OCI-LY1 (cell line): ENCODE measurements around the gene NRAS.

ENCODE experiments used
- H2AFZ ChIP-seq: fragments of 200-600 bp; sonication (generic), shearing (Covaris generic); 2 replicates; pipeline ENCODE4 v1.6.0; 2014; ENCODE audit warnings: antibody characterized with exemption, mild to moderate bottlenecking, low read length
- H3F3A ChIP-seq: fragments of 200-600 bp; sonication (generic), shearing (Covaris generic); 2 replicates; pipeline ENCODE4 v1.6.0; 2014; ENCODE audit warnings: mild to moderate bottlenecking, antibody characterized with exemption, low read length, moderate library complexity; ENCODE audit not compliant: insufficient read depth
- H3K27ac ChIP-seq: fragments of 200-600 bp; sonication (generic); 2 replicates; pipeline ENCODE4 v1.5.1; 2014; ENCODE audit warnings: low read length, mixed run types, mild to moderate bottlenecking, low read depth; ENCODE audit not compliant: poor library complexity, severe bottlenecking
- H3K27me3 ChIP-seq: fragments of 200-600 bp; sonication (generic); 2 replicates; pipeline ENCODE4 v1.6.0; 2014; ENCODE audit warnings: antibody characterized with exemption, mild to moderate bottlenecking, low read length, moderate library complexity; ENCODE audit not compliant: insufficient read depth
- H3K36me3 ChIP-seq: fragments of 200-600 bp; sonication (generic); 2 replicates; pipeline ENCODE4 v1.6.1; 2014; ENCODE audit warnings: mild to moderate bottlenecking, antibody characterized with exemption, low read length, moderate library complexity, mixed read lengths; ENCODE audit not compliant: insufficient read depth
- H3K4me1 ChIP-seq: fragments of 200-600 bp; sonication (generic); 2 replicates; pipeline ENCODE4 v1.5.1; 2014; ENCODE audit warnings: mild to moderate bottlenecking, low read length, moderate library complexity; ENCODE audit not compliant: insufficient read depth, severe bottlenecking
- H3K4me2 ChIP-seq: fragments of 200-600 bp; sonication (generic), shearing (Covaris generic); 2 replicates; pipeline ENCODE4 v1.6.1; 2014; ENCODE audit warnings: low read length
- H3K4me3 ChIP-seq: fragments of 200-600 bp; sonication (generic); 2 replicates; pipeline ENCODE4 v1.5.1; 2014; ENCODE audit warnings: low read length, low read depth, mild to moderate bottlenecking, mixed read lengths; ENCODE audit not compliant: poor library complexity, severe bottlenecking
- H3K79me2 ChIP-seq: fragments of 200-600 bp; shearing (Covaris generic); 2 replicates; pipeline ENCODE4 v1.6.1; 2016; ENCODE audit warnings: mixed run types, low read length, mixed read lengths; ENCODE audit not compliant: insufficient read depth
- H3K9ac ChIP-seq: fragments of 200-600 bp; sonication (generic), shearing (Covaris generic); 2 replicates; pipeline ENCODE4 v1.6.1; 2014; ENCODE audit warnings: mild to moderate bottlenecking, low read length, mixed read lengths
- H3K9me2 ChIP-seq: fragments of 200-600 bp; sonication (generic), shearing (Covaris generic); 2 replicates; pipeline ENCODE4 v1.6.1; 2014; ENCODE audit warnings: low read depth, mild to moderate bottlenecking, low read length, mixed read lengths
- H3K9me3 ChIP-seq: fragments of 200-600 bp; shearing (Covaris generic); 2 replicates; pipeline ENCODE4 v1.6.1; 2014; ENCODE audit warnings: low read length, mixed read lengths
- H4K20me1 ChIP-seq: fragments of 200-600 bp; sonication (generic), shearing (Covaris generic); 2 replicates; pipeline ENCODE4 v1.6.0; 2016; ENCODE audit warnings: mild to moderate bottlenecking, low read length; ENCODE audit not compliant: insufficient read depth
- CTCF ChIP-seq: fragments of 200-600 bp; sonication (generic), shearing (Covaris generic); IDR thresholded peaks from 2 replicates; pipeline ENCODE4 v1.5.1; 2017; ENCODE audit warnings: mild to moderate bottlenecking, antibody characterized with exemption, low read length, moderate library complexity, mixed read lengths
- EZH2 ChIP-seq: fragments of 200-600 bp; sonication (generic), shearing (Covaris generic); IDR thresholded peaks from 2 replicates; pipeline ENCODE4 v1.8.0; 2017; ENCODE audit warnings: borderline replicate concordance, mixed run types, mild to moderate bottlenecking, antibody characterized with exemption, low read length, moderate library complexity, mixed read lengths

The NRAS gene

GRCh38 chr1:114685851-114686250, 30.7 kb downstream of the NRAS start:
- TF ChIP-seq CTCF (no peak), EZH2 (no peak)
- Histone ChIP-seq H3K9me3 (no peaks in the 10 kb centered on the region), H2AFZ (no peak overlapping the region), H3K4me3 (no peak overlapping the region), H3K4me2 (no peak overlapping the region), H3F3A (no peaks in the 10 kb centered on the region), H4K20me1 (no peaks in the 10 kb centered on the region), H3K36me3 (no peaks in the 10 kb centered on the region), H3K4me1 (no peaks in the 10 kb centered on the region), H3K79me2 (no peaks in the 10 kb centered on the region), H3K9ac (no peak overlapping the region), H3K27ac (no peak overlapping the region), H3K27me3 (no peaks in the 10 kb centered on the region), H3K9me2 (no peaks in the 10 kb centered on the region)

- Histone ChIP-seq H3K4me3 (no peak overlapping the region), H3K27me3 (no peaks in the 10 kb centered on the region), H3K4me1 (no peaks in the 10 kb centered on the region), H3K79me2 (no peaks in the 10 kb centered on the region), H3K4me2 (no peak overlapping the region), H3K36me3 (no peaks in the 10 kb centered on the region), H3K9me2 (no peaks in the 10 kb centered on the region), H4K20me1 (no peaks in the 10 kb centered on the region), H3F3A (no peaks in the 10 kb centered on the region), H3K27ac (no peak overlapping the region), H2AFZ (no peak overlapping the region), H3K9ac (no peak overlapping the region), H3K9me3 (no peaks in the 10 kb centered on the region)
- TF ChIP-seq CTCF (no peak), EZH2 (no peak)
These were observed 38.9 kb downstream of the NRAS start for GRCh38 chr1:114677691-114678090.

DNA sequence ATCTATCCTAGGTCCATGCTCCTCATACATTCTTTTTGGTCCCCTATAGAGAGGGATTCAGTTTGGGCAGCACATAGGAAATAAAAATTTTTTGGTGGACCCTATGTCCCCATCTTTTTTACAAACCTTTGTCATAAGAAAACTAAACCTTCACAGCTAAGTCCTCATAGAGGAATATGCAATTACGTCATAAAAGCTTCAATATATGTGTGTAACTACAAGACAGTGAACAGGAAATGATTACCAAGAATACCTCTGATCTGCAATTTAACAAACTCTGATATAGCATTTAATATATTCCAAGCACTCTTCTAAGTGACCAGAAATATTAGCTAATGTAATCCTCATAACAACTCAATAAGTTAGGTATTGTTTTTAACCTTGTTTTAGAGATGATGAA, 40.5 kb downstream of the NRAS start:
- no peak overlapping the region for H3K27ac ChIP-seq
- peaks cover 2% of the 10 kb centered on the region for H3K4me1 ChIP-seq
- H3K79me2 ChIP-seq, result no peaks in the 10 kb centered on the region
- no peak overlapping the region for H3K4me2 ChIP-seq
- no peaks in the 10 kb centered on the region for H3K9me3 ChIP-seq
- TF ChIP-seq EZH2 (no peak), CTCF (no peak)
- H3K4me3 ChIP-seq, result no peak overlapping the region
- no peaks in the 10 kb centered on the region for H3K36me3 ChIP-seq
- H3K9me2 ChIP-seq, result no peaks in the 10 kb centered on the region
- H2AFZ ChIP-seq, result no peak overlapping the region
- no peaks in the 10 kb centered on the region for H3K27me3 ChIP-seq
- H3K9ac ChIP-seq, result no peak overlapping the region
- H3F3A ChIP-seq, result no peaks in the 10 kb centered on the region
- H4K20me1 ChIP-seq, result no peaks in the 10 kb centered on the region

- Histone ChIP-seq H3K4me2 (no peak overlapping the region), H2AFZ (no peak overlapping the region), H3K27ac (no peak overlapping the region), H3K9me2 (no peaks in the 10 kb centered on the region), H3K79me2 (no peaks in the 10 kb centered on the region), H4K20me1 (no peaks in the 10 kb centered on the region), H3K4me3 (no peak overlapping the region), H3K27me3 (no peaks in the 10 kb centered on the region), H3F3A (no peaks in the 10 kb centered on the region), H3K4me1 (peaks cover 18% of the 10 kb centered on the region), H3K9me3 (no peaks in the 10 kb centered on the region), H3K9ac (no peak overlapping the region), H3K36me3 (no peaks in the 10 kb centered on the region)
- no peak for TF ChIP-seq EZH2
- TF ChIP-seq CTCF, result no peak
These were observed 44.7 kb downstream of the NRAS start for GRCh38 chr1:114671939-114672275.
